CD4-positive, alpha-beta T cell treated with Interferon alpha-2 for 1 hour (primary cell): ENCODE measurements around the gene NFIL3.
A peak's percentile ranks its signal among the peaks of the same experiment; 100 is the strongest.
"Not testable (repeated sequence)": the region's sequence is repeated elsewhere in the genome, so short reads cannot be mapped to it uniquely, and the experiment has no call there.

Experiments
- DNase-seq, 2 donors: peaks; one replicate each; pipeline ENCODE4 v3.0.0-alpha.2; 2020 to 2022

The NFIL3 gene

DNA sequence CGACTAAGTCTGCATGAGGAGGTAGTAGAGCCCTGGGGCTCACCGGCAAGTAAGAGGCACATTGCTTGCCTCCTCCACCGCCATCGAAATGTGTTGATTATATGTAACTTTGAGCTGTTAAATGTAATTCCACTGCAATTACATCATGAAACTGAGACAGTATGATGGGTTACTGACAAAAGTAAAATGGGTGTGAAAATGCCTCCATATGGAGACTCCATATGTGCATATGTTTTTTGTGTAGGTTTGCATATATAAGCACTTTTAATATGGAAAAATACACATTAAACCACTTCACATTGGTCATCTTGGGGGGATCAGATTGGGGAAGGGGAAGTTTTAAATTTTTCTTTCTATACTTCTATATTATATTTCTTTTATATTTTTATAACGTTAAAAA lies 29.8 kb downstream of the NFIL3 start:
- no peak for DNase-seq

DNA sequence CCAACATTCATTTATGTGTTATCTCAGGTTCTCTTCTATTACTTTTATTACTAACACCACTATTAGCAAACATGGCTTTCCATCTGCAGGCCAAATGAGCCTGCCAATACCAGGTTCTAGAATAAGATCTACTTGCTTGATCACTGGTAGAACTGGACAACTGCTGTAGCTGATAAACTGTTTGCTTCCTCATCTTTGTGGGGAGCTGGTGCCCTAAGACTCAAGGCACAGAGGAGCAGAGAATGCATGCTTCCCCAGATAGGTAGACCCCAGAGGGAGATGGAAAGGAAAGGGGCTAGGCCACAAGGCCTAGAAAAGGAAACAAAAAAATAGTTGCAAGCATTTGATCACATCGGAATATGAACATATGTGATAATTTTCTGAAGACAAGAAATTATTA lies 31.2 kb downstream of the NFIL3 start:
- no peak for DNase-seq

GRCh38 chr9:91391818-91392217 lies 31.8 kb downstream of the NFIL3 start:
- no peak for DNase-seq

GRCh38 chr9:91391412-91391811 lies 32.2 kb downstream of the NFIL3 start:
- no peak for DNase-seq

GRCh38 chr9:91389686-91390085 lies 33.9 kb downstream of the NFIL3 start:
- DNase-seq, result not testable (repeated sequence)

GRCh38 chr9:91386765-91387164 lies 36.9 kb downstream of the NFIL3 start:
- DNase-seq, result no peak

GRCh38 chr9:91384954-91385353 lies 38.7 kb downstream of the NFIL3 start:
- DNase-seq, result no peak

DNA sequence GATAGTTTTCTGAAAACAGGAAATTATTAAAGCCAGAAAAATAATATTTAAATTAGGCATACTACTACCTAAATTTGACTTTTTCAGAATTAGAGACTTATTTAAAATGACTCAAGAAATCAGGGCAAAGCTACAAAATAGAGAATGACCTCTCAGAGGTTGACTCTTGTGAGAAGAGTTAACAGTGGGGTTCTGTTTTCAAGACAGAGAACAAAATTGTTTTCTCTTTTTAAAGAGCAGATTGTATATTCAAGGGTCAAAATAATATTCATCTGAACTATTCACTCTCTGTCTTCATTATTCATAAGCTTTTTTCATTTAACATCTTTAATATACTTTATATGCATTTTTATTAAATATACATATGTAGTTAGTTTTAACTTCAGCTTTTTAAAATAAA lies 40.1 kb downstream of the NFIL3 start:
- DNase-seq, result no peak

DNA sequence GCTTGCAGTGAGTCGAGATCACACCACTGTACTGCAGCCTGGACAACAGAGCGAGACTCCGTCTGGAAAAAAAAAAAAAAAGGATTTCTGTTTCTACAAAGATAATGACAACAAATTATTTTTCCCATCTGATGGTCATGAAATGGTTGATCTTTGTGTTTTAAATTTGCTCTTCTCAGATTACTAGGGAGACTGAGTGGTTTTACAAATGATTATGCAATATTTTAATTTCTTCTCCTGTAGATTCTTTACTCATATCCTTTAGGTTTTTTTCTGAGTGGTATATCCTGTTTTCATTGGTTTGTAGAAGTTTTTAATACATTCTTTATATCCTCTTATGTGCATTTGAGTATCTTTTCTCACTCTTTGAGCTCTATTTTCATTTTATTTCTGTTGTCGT lies 41.3 kb downstream of the NFIL3 start:
- no peak for DNase-seq

DNA sequence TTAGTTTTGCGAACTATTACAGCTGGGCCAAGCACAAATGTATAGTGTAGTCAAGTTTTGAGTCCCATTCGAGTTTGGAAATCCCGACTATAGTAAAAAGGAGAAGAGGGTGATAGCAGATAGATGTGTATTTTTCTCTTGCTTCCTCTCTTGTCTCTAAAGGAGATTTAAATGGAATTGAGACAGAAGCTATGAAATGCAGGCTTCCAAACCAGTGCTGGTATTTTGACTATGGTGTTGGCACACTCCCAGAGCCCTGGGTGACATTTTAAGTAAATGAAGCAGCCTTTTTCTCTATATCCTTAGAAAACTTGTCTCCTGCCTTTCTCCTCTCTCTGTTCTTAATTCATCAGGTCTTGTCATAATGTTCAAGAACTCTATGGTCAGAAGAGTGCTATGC lies 44.2 kb downstream of the NFIL3 start:
- no peak for DNase-seq

GRCh38 chr9:91378695-91379127 lies 44.9 kb downstream of the NFIL3 start:
- DNase-seq, result no peak

GRCh38 chr9:91378054-91378453 lies 45.6 kb downstream of the NFIL3 start:
- DNase-seq, result not testable (repeated sequence)

DNA sequence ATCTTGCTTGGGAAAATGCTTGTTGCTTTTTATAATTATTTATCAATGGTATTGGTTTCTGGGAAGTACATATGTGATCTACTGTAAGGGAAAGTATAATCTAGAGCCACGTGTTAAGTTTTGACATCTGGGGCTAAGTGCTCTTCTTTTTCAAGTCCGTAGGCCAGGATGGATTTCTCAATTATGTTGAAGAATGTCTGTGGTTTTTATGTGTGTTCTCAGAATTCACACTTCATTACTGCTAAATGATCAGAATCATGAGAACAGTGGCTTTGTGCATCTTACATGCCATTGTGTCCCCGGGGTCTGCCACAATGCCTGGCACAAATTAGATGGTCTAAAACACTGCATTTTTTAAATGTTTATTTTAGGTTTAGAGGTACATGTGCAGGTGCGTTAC lies 47.4 kb downstream of the NFIL3 start:
- DNase-seq, result peak in 1 of 2 donors; percentile 14

GRCh38 chr9:91374939-91375338 lies 48.7 kb downstream of the NFIL3 start:
- DNase-seq, result no peak

GRCh38 chr9:91371894-91372293 lies 51.7 kb downstream of the NFIL3 start:
- DNase-seq, result no peak

GRCh38 chr9:91370006-91370405 lies 53.6 kb downstream of the NFIL3 start:
- not testable (repeated sequence) for DNase-seq

DNA sequence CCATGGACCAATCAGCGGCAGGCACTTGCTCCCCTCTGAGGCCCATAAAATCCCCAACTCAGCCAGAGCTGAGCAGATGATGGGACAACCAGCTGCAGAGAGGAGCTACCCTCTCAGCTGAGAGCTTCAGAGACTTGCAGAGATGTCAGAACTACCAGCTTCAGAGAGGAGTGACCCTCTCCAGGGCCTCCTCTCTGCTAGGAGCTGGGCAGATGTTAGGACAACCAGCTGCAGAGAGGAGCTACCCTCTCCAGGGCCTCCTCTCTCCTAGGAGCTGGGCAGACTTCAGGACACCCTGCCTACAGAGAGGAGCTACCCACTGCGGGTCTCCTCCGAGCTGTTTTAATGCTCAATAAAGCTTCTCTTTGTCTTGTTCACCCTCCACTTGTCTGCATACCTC lies 58.9 kb downstream of the NFIL3 start:
- no peak for DNase-seq

DNA sequence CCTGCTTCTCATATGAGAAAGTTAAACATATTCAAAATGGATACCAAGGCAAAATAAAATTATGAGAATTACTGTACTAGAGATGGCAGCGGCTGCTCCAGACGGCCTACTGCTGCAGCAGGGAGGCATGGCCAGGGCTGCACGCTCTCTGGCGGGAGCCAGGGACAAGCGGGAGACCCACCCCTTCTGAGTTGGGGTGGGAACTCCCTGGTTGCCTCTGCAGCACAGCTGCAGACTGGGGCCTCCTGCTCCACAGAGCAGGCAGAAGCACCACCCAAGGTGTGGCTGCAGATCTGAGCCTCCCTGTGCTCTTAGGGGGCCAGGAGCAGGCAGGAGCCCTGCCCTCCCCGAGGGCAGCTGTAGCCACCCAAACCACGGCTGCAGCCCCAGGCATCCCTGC lies 59.6 kb downstream of the NFIL3 start:
- DNase-seq, result no peak

DNA sequence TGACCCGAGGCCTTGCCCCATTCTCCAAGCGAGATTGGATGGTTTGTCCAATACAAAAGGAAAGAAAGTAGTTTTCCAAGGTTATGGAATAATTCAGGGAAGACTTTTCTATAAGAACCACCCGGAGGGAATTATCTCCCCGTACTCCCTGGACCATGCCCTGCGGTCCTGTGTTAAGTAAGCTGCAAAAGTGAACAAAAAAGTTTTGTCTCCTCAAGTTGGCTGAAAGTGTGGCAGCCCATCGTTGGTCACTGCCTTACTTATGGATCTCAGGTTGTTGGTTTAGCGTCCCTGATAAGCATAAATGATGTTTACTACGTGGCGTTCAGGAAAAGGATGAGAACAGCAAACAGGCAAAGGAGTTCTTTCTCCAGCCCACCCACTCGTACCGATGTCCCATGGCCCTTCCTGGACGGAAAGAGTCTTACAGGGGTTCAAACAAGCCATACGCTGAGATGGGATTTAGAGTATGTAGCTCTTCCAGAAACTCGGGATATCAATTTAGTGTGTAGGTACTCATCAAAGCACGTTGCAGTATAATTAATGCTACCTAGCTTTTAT lies 61.5 kb downstream of the NFIL3 start:
- DNase-seq, result no peak

DNA sequence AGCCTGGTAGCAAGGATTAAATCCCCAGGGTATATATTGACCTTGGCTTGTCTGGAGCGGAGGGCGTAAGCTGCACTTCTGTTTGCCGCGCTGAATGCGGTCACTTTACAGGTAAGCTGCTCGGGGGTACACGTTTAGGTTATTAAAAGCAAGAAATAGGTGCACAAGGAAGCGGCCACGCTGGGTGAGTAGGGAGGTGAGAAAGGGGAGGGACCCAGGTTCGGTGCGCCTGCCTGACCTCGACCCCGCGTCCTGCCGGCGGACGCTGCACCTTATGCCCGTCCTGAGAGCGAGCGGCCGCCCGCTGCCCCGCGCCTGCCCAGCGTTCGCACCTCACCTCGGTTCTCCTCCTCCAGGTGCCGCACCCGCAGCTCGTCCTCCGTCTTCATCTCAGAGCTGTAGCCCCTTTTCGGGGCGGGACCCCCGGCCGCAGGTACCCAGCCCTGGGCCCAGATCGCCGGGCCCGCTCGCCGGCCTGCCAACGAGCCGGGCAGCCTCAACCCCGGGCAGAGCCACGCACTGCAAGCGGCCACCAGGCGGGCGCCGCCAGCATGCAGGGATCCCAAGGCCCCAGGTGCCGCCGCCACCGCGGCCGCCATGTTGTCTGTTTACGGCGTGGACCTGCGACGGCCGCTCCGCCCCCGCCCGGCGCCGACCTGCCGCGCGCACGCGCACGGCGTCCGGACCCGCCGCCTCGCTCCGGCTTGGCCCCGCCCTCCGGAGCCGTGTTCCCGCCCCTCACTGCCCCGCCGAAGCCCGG lies 62.2 kb downstream of the NFIL3 start, which contains the start of gene AUH:
Gene AUH (minus strand): TSS at position 628 of the 760 bp plus-strand sequence. CDS start 29 bp downstream, at position 599.
- DNase-seq, result peak; percentile 86 to 89

- no peak for DNase-seq
Observed at GRCh38 chr9:91360551-91361290, 62.9 kb downstream of the NFIL3 start.

- DNase-seq, result no peak
Observed at GRCh38 chr9:91359734-91360470, 63.7 kb downstream of the NFIL3 start.

DNA sequence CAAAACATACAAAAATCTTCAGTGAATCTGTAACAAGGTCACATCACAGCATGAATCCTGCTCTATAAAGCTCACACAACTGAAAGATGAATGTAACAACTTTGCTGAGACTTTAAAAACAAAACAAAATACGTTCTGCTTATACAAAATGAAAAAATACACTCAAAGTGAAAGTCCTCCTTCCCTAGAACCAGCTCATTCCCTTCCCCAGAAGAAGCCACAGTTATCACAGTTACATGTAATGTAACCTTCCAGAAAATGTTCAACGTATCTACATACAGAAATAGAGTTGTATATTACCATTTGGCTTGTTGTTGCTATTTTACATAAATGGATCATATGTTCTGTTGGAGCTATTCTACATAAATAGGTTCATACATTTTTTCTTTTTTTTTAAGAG lies 64.5 kb downstream of the NFIL3 start:
- DNase-seq, result no peak
